ENCODE data around the gene CDK11A. TPM values are rescaled to one million over a fixed set of nuclear protein-coding genes. Genes with fewer than 3 reads are reported as not detected.

CDK11A gene
- total and polyA plus RNA-seq, 2 donors (not counting 3 experiments of a cell fraction or from before 2014, with no cell fraction given), result 30.7 to 50.4 TPM

- CTCF ChIA-PET, result no interaction called here
- Histone ChIP-seq H3K4me1 (ENCODE audit: control insufficient read depth, extremely low read depth, insufficient read depth, low read length) (no peaks in the 10 kb centered on the region), H4K20me1 (replicated peaks; ENCODE audit: control insufficient read depth, extremely low read depth, insufficient read depth, low read length) (peaks cover 2% of the 10 kb centered on the region), H3K4me3 (replicated peaks in 1 of 3; ENCODE audit: insufficient read depth in 1 of 3, low read depth in 1 of 3, low read length in 3 of 3) (no peak overlapping the region), H3K27me3 (ENCODE audit: control insufficient read depth in 2 of 2, insufficient read depth in 2 of 2, low read length in 2 of 2) (no peaks in the 10 kb centered on the region), H3K9ac (replicated peaks; ENCODE audit: extremely low read depth, insufficient read depth, low read length) (no peak overlapping the region), H3K27ac (ENCODE audit: insufficient read depth, low read depth, low read length) (no peak overlapping the region), H3K9me1 (replicated peaks; ENCODE audit: control insufficient read depth, extremely low read depth, insufficient read depth, low read length) (no peaks in the 10 kb centered on the region), H3K36me3 (ENCODE audit: control insufficient read depth in 2 of 2, extremely low read depth in 1 of 2, insufficient read depth in 2 of 2, low read length in 2 of 2) (no peaks in the 10 kb centered on the region), H2AFZ (ENCODE audit: low read depth, low read length) (no peak overlapping the region), H3K79me2 (ENCODE audit: control insufficient read depth, insufficient read depth, low read length) (peaks cover 82% of the 10 kb centered on the region), H3K9me3 (replicated peaks; ENCODE audit: control insufficient read depth, insufficient read depth, low read length) (no peaks in the 10 kb centered on the region), H3K4me2 (ENCODE audit: insufficient read depth, low read length) (no peak overlapping the region)
- intact Hi-C loops (cut with micrococcal nuclease), result no loop called here
- DNase-seq (ENCODE audit: low read depth, low spot score) (no peak), FAIRE-seq (no peak)
- POLR2A ChIA-PET, result no interaction called here
- BruUV-seq (replicated peaks), result no TSS peak
- TF ChIP-seq EZH2 (IDR thresholded peaks at IDR 0.05; ENCODE audit: borderline replicate concordance, low read depth, low read length, severe bottlenecking) (no peak), JUN (IDR thresholded peaks at IDR 0.05; ENCODE audit: borderline replicate concordance, insufficient read depth, insufficient read length, low read depth) (no peak), FOS (IDR thresholded peaks at IDR 0.05; ENCODE audit: borderline replicate concordance, insufficient read depth, low read length) (no peak), POLR2AphosphoS5 (IDR thresholded peaks at IDR 0.05; ENCODE audit: insufficient read depth, low read depth, low read length) (no peak), MAX (IDR thresholded peaks at IDR 0.05; ENCODE audit: insufficient read depth, insufficient read length) (no peak), CTCF (IDR thresholded peaks at IDR 0.05; ENCODE audit: extremely low read depth in 1 of 2, insufficient read depth in 1 of 2, low read depth in 1 of 2, low read length in 2 of 2) (no peak), GATA2 (IDR thresholded peaks at IDR 0.05; ENCODE audit: insufficient read depth, insufficient read length, low read depth, low read length) (no peak)
- dilution Hi-C loops (cut with MboI; ENCODE audit: extremely low pct_ligation_motif_present, low sequenced_read_pairs), result no loop called here
Observed at GRCh38 chr1:1771096-1771495, 46.9 kb upstream of the CDK11A start.

All from endothelial cell of umbilical vein (primary cell).